ENCODE results near the gene XYLT1. TPM values are rescaled to one million over a fixed set of nuclear protein-coding genes. Genes with fewer than 3 reads are reported as not detected.
"Not testable (repeated sequence)": the region's sequence is repeated elsewhere in the genome, so short reads cannot be mapped to it uniquely, and the experiment has no call there.

Gene XYLT1
- total RNA-seq, 1 donor from 2014 or later: 27.3 TPM

DNA sequence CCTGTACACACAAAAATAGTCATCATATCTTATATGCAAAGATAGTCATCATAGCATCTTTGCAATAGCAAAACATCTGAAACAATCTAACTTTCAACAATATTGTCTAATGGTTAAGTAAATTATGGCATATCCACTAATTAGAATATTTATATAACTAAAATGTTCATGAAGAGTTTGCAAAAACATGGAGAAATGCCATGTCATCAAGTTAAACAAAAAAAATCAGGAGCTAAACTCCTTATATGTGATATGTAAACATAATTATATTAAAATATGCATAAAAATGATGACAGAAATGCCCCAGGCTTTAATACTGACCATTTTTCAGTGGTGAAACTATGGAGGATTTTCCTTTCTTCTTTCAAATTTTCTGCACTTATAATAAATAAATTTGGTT, 22.3 kb upstream of the XYLT1 start:
- no peaks in the 10 kb centered on the region for H3K4me1 ChIP-seq
- intact Hi-C loops (cut with DNase I): no loop called here
- no peaks in the 10 kb centered on the region for H3K27me3 ChIP-seq
- TF ChIP-seq CTCF (IDR thresholded peaks at IDR 0.05): no peak
- no peak overlapping the region for H3K4me3 ChIP-seq
- no peak for DNase-seq (ENCODE audit: extremely low spot score in 2 of 2)
- no peaks in the 10 kb centered on the region for H3K9me3 ChIP-seq
- no peak overlapping the region for H3K27ac ChIP-seq
- H3K36me3 ChIP-seq: no peaks in the 10 kb centered on the region

- H3K9me3 ChIP-seq: no peaks in the 10 kb centered on the region
- no peaks in the 10 kb centered on the region for H3K4me1 ChIP-seq
- H3K4me3 ChIP-seq: no peak overlapping the region
- TF ChIP-seq CTCF (IDR thresholded peaks at IDR 0.05): no peak
- no peak for TF ChIP-seq POLR2AphosphoS5 (IDR thresholded peaks at IDR 0.05; ENCODE audit: insufficient read depth in 1 of 2, low read depth in 1 of 2)
- TF ChIP-seq POLR2A (IDR thresholded peaks at IDR 0.05): no peak
- no peaks in the 10 kb centered on the region for H3K36me3 ChIP-seq
- H3K27ac ChIP-seq: no peak overlapping the region
- DNase-seq (ENCODE audit: extremely low spot score in 2 of 2): no peak
- intact Hi-C loops (cut with DNase I): no loop called here
- H3K27me3 ChIP-seq: no peaks in the 10 kb centered on the region
Measured at GRCh38 chr16:17491140-17491662, 20.4 kb upstream of the XYLT1 start.

- Histone ChIP-seq H3K9me3 (no peaks in the 10 kb centered on the region), H3K27me3 (no peaks in the 10 kb centered on the region), H3K36me3 (no peaks in the 10 kb centered on the region), H3K4me1 (no peaks in the 10 kb centered on the region), H3K4me3 (no peak overlapping the region), H3K27ac (no peak overlapping the region)
- DNase-seq (ENCODE audit: extremely low spot score in 2 of 2): no peak
- intact Hi-C loops (cut with DNase I): no loop called here
- no peak for TF ChIP-seq CTCF (IDR thresholded peaks at IDR 0.05)
- no peak for TF ChIP-seq POLR2A (IDR thresholded peaks at IDR 0.05)
- TF ChIP-seq POLR2AphosphoS5 (IDR thresholded peaks at IDR 0.05; ENCODE audit: insufficient read depth in 1 of 2, low read depth in 1 of 2): no peak
Measured at GRCh38 chr16:17488506-17488905, 17.7 kb upstream of the XYLT1 start.

- intact Hi-C loops (cut with DNase I): no loop called here
- H3K36me3 ChIP-seq: no peaks in the 10 kb centered on the region
- no peak overlapping the region for H3K4me3 ChIP-seq
- H3K4me1 ChIP-seq: no peaks in the 10 kb centered on the region
- no peaks in the 10 kb centered on the region for H3K9me3 ChIP-seq
- H3K27ac ChIP-seq: no peak overlapping the region
- TF ChIP-seq POLR2AphosphoS5 (IDR thresholded peaks at IDR 0.05; ENCODE audit: insufficient read depth in 1 of 2, low read depth in 1 of 2) (no peak), POLR2A (IDR thresholded peaks at IDR 0.05) (no peak), CTCF (IDR thresholded peaks at IDR 0.05) (no peak)
- H3K27me3 ChIP-seq: no peaks in the 10 kb centered on the region
- DNase-seq (ENCODE audit: extremely low spot score in 2 of 2): no peak
Measured at GRCh38 chr16:17483351-17483750, 12.6 kb upstream of the XYLT1 start.

GRCh38 chr16:17482341-17482740, 11.6 kb upstream of the XYLT1 start:
- H3K36me3 ChIP-seq; H3K4me3 ChIP-seq; H3K9me3 ChIP-seq; intact Hi-C loops (cut with DNase I); H3K27me3 ChIP-seq; H3K4me1 ChIP-seq; H3K27ac ChIP-seq: not testable (repeated sequence)
- peak in 1 of 2 donors; percentile 6 for DNase-seq (ENCODE audit: extremely low spot score in 2 of 2)

DNA sequence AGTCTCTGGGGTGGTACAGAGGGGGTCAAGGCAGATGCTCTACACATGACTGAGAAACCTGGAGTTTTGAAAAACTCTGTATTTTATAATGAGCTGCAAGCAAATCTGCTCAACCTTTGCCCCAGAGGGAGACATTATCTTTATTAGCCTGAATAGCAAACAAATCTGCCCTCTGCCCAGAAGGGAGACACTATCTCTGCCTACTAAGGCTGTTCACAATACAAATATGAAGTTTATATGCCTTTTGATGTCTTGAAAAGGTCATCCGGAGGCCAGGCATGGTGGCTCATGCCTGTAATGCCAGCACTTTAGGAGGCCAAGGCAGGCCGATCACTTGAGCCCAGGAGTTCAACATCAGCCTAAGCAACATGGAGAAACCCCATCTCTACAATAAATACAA, 11.0 kb upstream of the XYLT1 start:
- H3K4me1 ChIP-seq: no peaks in the 10 kb centered on the region
- H3K36me3 ChIP-seq: no peaks in the 10 kb centered on the region
- no peaks in the 10 kb centered on the region for H3K9me3 ChIP-seq
- intact Hi-C loops (cut with DNase I): no loop called here
- no peaks in the 10 kb centered on the region for H3K27me3 ChIP-seq
- no peak overlapping the region for H3K27ac ChIP-seq
- H3K4me3 ChIP-seq: no peak overlapping the region
- DNase-seq (ENCODE audit: extremely low spot score in 2 of 2): no peak
- TF ChIP-seq POLR2A (IDR thresholded peaks at IDR 0.05) (no peak), POLR2AphosphoS5 (IDR thresholded peaks at IDR 0.05; ENCODE audit: insufficient read depth in 1 of 2, low read depth in 1 of 2) (no peak), CTCF (IDR thresholded peaks at IDR 0.05) (no peak)

- H3K36me3 ChIP-seq; intact Hi-C loops (cut with DNase I); H3K27me3 ChIP-seq; H3K27ac ChIP-seq; H3K9me3 ChIP-seq; H3K4me3 ChIP-seq: not testable (repeated sequence)
- DNase-seq (ENCODE audit: extremely low spot score in 2 of 2): peak in 1 of 2 donors; percentile 46
- peaks cover 18% of the 10 kb centered on the region for H3K4me1 ChIP-seq
Measured at GRCh38 chr16:17477260-17477545, 6.4 kb upstream of the XYLT1 start.

Measured in vagina (tissue), 2 donors.